ENCODE data around the gene SETD3.

DNA sequence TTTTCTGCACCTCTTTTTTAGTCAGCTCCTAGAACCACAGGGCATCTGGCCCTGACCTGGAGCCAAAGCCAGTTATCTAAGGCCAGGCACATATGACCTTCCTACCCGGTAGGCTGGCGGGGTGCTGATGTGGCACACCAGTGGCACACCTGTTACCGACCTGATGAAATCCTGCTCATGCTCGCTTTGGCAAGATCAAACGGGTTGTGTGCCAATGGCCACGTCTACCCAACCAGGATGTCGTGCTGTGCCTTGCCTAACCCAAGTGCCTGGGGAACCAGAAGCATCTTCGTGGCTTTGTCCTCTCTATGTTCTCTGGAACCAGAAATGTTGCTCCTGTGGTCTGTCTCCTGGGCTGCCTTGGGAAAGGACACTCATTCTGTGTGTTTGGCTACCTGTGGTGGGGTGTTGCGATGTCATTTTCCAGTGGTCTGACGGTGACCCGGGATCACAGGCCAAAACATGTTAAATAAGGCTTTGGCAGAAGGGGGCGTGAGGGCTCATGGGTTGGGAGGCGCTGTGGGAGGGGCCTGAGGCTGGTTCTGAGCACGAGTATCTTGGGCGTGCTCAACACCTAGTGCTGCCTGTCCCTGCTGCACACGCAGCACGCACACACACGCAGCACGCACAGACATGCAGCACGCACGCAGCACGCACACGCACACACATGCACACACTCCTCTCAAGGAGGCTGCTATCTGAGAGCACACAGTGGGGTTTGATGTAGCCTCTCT, 28.4 kb upstream of the SETD3 start:
- TF ChIP-seq, protein P1, sequence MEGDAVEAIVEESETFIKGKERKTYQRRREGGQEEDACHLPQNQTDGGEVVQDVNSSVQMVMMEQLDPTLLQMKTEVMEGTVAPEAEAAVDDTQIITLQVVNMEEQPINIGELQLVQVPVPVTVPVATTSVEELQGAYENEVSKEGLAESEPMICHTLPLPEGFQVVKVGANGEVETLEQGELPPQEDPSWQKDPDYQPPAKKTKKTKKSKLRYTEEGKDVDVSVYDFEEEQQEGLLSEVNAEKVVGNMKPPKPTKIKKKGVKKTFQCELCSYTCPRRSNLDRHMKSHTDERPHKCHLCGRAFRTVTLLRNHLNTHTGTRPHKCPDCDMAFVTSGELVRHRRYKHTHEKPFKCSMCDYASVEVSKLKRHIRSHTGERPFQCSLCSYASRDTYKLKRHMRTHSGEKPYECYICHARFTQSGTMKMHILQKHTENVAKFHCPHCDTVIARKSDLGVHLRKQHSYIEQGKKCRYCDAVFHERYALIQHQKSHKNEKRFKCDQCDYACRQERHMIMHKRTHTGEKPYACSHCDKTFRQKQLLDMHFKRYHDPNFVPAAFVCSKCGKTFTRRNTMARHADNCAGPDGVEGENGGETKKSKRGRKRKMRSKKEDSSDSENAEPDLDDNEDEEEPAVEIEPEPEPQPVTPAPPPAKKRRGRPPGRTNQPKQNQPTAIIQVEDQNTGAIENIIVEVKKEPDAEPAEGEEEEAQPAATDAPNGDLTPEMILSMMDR (IDR thresholded peaks at IDR 0.05; ENCODE audit: low read depth, low read length): no peak
- TF ChIP-seq EZH2phosphoT487 (IDR thresholded peaks at IDR 0.05; ENCODE audit: low read depth): no peak

Measured in OCI-LY3 (cell line).